Heart right ventricle (tissue), 16 donors: Measurements from ENCODE around the gene CRMP1. TPM values are rescaled to one million over a fixed set of nuclear protein-coding genes. Genes with fewer than 3 reads are reported as not detected.

Experiments
- ATAC-seq, 8 donors: fragments of 200-7000 bp; cut with Tn5 transposase; one replicate each; pipeline ENCODE4 v1.9.1; 2020; ENCODE audit warnings: mild to moderate bottlenecking in 8 of 8, moderate library complexity in 8 of 8, moderate number of reproducible peaks in 1 of 8
- DNase-seq, 2 donors: peaks; one replicate each; pipeline ENCODE4 v3.0.0-alpha.2; 2020
- H3K27ac ChIP-seq, 10 donors: fragments of 200-600 bp; sonication (generic) in 2 of 10; one replicate each; pipeline versions ENCODE4 v1.5.0 to v1.8.0; 2020 to 2022; ENCODE audit warnings: mild to moderate bottlenecking in 3 of 10
- H3K27me3 ChIP-seq, 7 donors: fragments of 200-600 bp; one replicate each; pipeline ENCODE4 v1.8.0; 2021 to 2022; ENCODE audit warnings: mild to moderate bottlenecking in 2 of 7
- H3K36me3 ChIP-seq, 9 donors: fragments of 200-600 bp; sonication (generic) in 1 of 9; one replicate each; pipeline versions ENCODE4 v1.5.0 to v1.8.0; 2020 to 2022; ENCODE audit warnings: mild to moderate bottlenecking in 2 of 9
- H3K4me1 ChIP-seq, 9 donors: fragments of 200-600 bp; sonication (generic) in 1 of 9; one replicate each; pipeline versions ENCODE4 v1.5.0 to v1.8.0; 2020 to 2022; ENCODE audit warnings: mild to moderate bottlenecking in 4 of 9
- H3K4me3 ChIP-seq, 10 donors: fragments of 200-600 bp; sonication (generic) in 2 of 10; one replicate each; pipeline versions ENCODE4 v1.5.0 to v1.8.0; 2020 to 2022; ENCODE audit warnings: mild to moderate bottlenecking in 7 of 10, moderate library complexity in 2 of 10
- H3K9me3 ChIP-seq, 11 donors: fragments of 200-600 bp in 10 of 11; sonication (generic) in 2 of 11; one replicate each; pipeline versions ENCODE4 v1.5.0 to v1.8.0; 2013 to 2022; ENCODE audit warnings: mild to moderate bottlenecking in 2 of 11, control low read depth in 1 of 11, moderate library complexity in 1 of 11
- CTCF ChIP-seq, 9 donors: fragments of 200-600 bp; sonication (generic) in 2 of 9; IDR thresholded peaks; one replicate each; pipeline versions ENCODE4 v1.5.0 to v1.8.0; 2021 to 2022; ENCODE audit warnings: antibody characterized with exemption in 9 of 9, mild to moderate bottlenecking in 5 of 9, moderate library complexity in 1 of 9
- WGBS, 2 donors: extraction: QIAGEN DNeasy Blood & Tissue Kit; methylation state at CpG; one replicate each; pipeline ENCODE4 v1.1.7; 2013; ENCODE audit warnings: inconsistent platforms in 1 of 2; 5-methylcytosine and 5-hydroxymethylcytosine counted together
- intact Hi-C, 10 donors: fragments of 100-400 bp; cut with DNase I; formaldehyde crosslinking; loops; one replicate each; pipeline versions ENCODE4 v1.11.1 to v1.14.2; 2022
- polyA plus RNA-seq, 2 donors: library from polyadenylated mRNA; stranded (reverse); fragments of 200-250 nt; gene quantifications; one replicate each; pipeline ENCODE4 v1.2.3, GENCODE V29; 2013
- total RNA-seq, 10 donors: library from RNA; stranded (reverse); fragmentation: NEBNext Ultra II Directional in 3 of 10; extraction: Animal tissue kit (Norgen Biotek cat#: 25700) in 3 of 10; gene quantifications; one replicate each; pipeline versions ENCODE4 v1.2.1 to v1.2.4, GENCODE V29; 2021 to 2023
- donor health status: Arrhythmogenic right ventricular cardiomyopathy.
- donor health status: ischemic (EF 13 %, LVEDD 7.1; RV severe dilation, severe dysfunction).
- donor health status: healthy with polysubstance abuse.
- donor health status: DM: no; HTN: yes; CAD: no.
- donor health status: DM: no; HTN: no; CAD: no.
- donor health status: ischemic (EF 25% LVEDD 6.9; RV normal size, moderate dysfunction).
- donor health status: ischemic (EF 25% LVEDD 5.7; RV mildly dilated, moderate dysfunction).
- donor health status: healthy.
- donor health status: DM: yes; HTN: yes; CAD: no.
- donor health status: Ischemic cardiomyopathy.
- donor health status: ischemic (EF 35%, LVEDD 5.7; RV mildly dilated, moderate dysfunction).
- donor health status: nonischemic (EF 11% LVEDD 7.7; RV severe dilation, severe dysfunction).
- donor health status: DM: yes; HTN: yes; CAD: no.
- donor health status: PGD.
- donor health status: ischemic (EF 29% LVEDD 5.4; RV normal size, mild dysfunction).
- donor health status: nonischemic (EF 23%, LVEDD 6.1; RV moderate dilation, normal function).

CRMP1 gene
- total and polyA plus RNA-seq, 12 donors = 0.40 to 2.3 (median 0.95) TPM

GRCh38 chr4:5789141-5789540 lies 103.7 kb downstream of the CRMP1 start:
- H3K36me3 ChIP-seq = peaks cover 0 to 18% (median 0%) of the 10 kb centered on the region in 9 donors
- intact Hi-C loops = loop anchor here in 1 of 10 donors (10.0 kb wide), 1 partner anchor 1304 kb away; no protein-coding TSS in a partner anchor
- DNase-seq (no peak), ATAC-seq (no peak)
- no peaks in the 10 kb centered on the region for H3K27me3 ChIP-seq
- TF ChIP-seq CTCF (IDR thresholded peaks at IDR 0.05) = no peak
- no peak overlapping the region for H3K27ac ChIP-seq
- no peak overlapping the region for H3K4me3 ChIP-seq
- no peaks in the 10 kb centered on the region for H3K9me3 ChIP-seq
- 88 to 89% methylated on average over 5 of the region's 5 CpGs for WGBS, 2 donors
- H3K4me1 ChIP-seq = peaks cover 0 to 7% (median 0%) of the 10 kb centered on the region in 9 donors

DNA sequence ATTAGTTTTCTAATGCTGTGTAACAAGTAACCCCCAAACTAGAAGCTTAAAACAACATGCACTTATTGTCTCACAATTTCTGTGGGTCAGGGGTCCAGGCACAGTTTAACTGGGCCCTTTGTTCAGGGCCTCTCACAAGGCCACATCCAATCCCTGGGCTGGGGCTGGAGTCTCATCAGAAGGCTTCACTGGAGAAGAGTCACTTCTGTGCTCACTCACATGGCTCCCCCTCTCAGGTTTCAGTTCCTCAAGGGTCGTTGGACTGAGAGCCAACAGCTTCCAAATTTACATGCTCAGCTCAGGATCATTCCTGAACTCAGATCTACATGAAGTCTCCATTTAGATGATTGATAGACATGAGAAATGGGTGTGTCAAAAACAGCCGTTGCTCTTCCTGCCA lies 104.7 kb downstream of the CRMP1 start:
- 66% methylated on average over 2 of the region's 2 CpGs for WGBS, 2 donors
- TF ChIP-seq CTCF (IDR thresholded peaks at IDR 0.05) = no peak
- intact Hi-C loops = loop anchor here in 1 of 10 donors (10.0 kb wide), 1 partner anchor 1303 kb away; no protein-coding TSS in a partner anchor
- Histone ChIP-seq H3K4me1 (peaks cover 0 to 7% (median 0%) of the 10 kb centered on the region in 9 donors), H3K36me3 (peaks cover 0 to 21% (median 0%) of the 10 kb centered on the region in 9 donors), H3K27me3 (no peaks in the 10 kb centered on the region), H3K4me3 (no peak overlapping the region), H3K27ac (no peak overlapping the region), H3K9me3 (no peaks in the 10 kb centered on the region)
- ATAC-seq = no peak
- no peak for DNase-seq

DNA sequence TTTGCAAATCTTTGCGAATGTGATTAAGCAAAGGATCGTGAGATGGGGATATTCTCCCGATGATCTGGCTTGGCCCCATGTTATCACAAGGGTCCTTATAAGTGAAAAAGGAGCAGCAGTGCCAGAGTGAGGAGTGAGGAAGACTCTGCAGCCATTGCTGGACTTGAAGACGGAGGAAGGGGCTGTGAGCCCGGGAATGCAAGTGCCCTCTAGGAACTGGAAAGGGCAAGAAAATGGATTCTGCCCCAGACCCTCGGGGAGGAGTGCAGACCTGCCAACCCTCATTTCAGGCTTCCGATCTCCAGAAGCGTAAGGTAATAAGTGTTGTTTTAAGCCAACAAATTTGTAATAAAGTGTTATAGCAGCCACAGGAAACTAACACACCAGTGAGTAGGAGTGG lies 105.6 kb downstream of the CRMP1 start:
- H3K9me3 ChIP-seq = no peaks in the 10 kb centered on the region
- no peaks in the 10 kb centered on the region for H3K27me3 ChIP-seq
- peaks cover 0 to 7% (median 0%) of the 10 kb centered on the region in 9 donors for H3K4me1 ChIP-seq
- WGBS, 2 donors = 94 to 97% methylated on average over 8 of the region's 8 CpGs
- no peak for TF ChIP-seq CTCF (IDR thresholded peaks at IDR 0.05)
- intact Hi-C loops = loop anchor here in 1 of 10 donors (10.0 kb wide), 1 partner anchor 1303 kb away; no protein-coding TSS in a partner anchor
- H3K27ac ChIP-seq = peak overlapping the region in 2 of 10 donors; percentile 41 to 61
- ATAC-seq (no peak), DNase-seq (no peak)
- H3K36me3 ChIP-seq = peaks cover 0 to 21% (median 0%) of the 10 kb centered on the region in 9 donors
- no peak overlapping the region for H3K4me3 ChIP-seq

DNA sequence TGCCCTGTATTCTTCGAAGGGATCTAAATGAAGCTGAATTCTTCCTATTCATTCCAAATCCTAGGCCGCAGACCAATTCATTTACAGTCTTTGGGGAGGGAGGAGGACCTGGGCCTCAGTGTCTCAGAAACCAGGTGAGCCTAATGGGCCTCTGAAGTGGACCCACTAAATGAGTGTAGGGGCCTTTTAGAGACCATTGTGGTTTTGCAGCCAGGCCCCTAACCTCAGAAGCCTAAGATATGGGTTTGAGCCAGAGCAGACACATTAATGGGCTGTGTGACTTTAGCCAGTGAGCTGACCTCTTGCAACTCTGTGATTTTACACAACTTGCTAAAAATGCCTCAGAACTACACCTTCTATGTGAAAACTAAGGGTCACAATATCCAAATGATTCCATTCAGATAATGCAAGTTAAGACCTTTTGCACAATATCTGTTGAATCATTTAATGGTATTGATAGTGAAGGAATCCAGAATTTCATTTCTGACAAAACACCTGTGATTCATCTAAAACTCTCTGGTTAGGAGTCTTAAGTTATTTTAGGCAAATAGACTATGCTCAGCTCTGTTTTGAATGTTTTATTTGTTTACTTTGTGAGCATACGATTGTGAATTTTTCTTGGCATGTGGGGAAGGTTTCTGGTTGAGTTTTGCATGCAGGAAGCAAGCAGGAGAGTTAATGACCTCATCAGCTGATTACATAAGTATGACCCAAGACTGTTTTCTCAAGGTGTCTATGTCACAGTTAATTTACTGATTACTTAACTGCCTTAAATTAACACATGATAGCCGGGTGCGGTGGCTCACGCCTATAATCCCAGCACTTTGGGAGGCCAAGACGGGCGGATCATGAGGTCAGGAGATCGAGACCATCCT lies 106.8 kb downstream of the CRMP1 start:
- Histone ChIP-seq H3K4me1 (peaks cover 0 to 7% (median 0%) of the 10 kb centered on the region in 9 donors), H3K4me3 (no peak overlapping the region), H3K27me3 (no peaks in the 10 kb centered on the region), H3K27ac (peak overlapping the region in 5 of 10 donors; percentile 15 to 61 (median 19)), H3K9me3 (no peaks in the 10 kb centered on the region), H3K36me3 (peaks cover 0 to 21% (median 0%) of the 10 kb centered on the region in 9 donors)
- ATAC-seq (peak in 6 of 8 donors; percentile 37 to 55 (median 48)), DNase-seq (no peak)
- 77 to 85% methylated on average over 9 of the region's 9 CpGs for WGBS, 2 donors
- intact Hi-C loops = loop anchor here in 1 of 10 donors (10.0 kb wide), 1 partner anchor 1301 kb away; no protein-coding TSS in a partner anchor
- TF ChIP-seq CTCF (IDR thresholded peaks at IDR 0.05) = no peak
